Left lung (tissue), 10 donors: ENCODE results near the gene NTF3. TPM values are rescaled to one million over a fixed set of nuclear protein-coding genes. Genes with fewer than 3 reads are reported as not detected.

Experiments used
- ATAC-seq: fragments of 200-7000 bp; cut with Tn5 transposase; one replicate; pipeline ENCODE4 v1.9.1; 2020; ENCODE audit warnings: moderate library complexity
- DNase-seq, 4 donors: peaks; one replicate each; pipeline ENCODE4 v3.0.0-alpha.2; 2013 to 2020
- H3K27ac ChIP-seq, 2 donors: fragments of 200-600 bp; sonication (generic) in 1 of 2; one replicate each; pipeline versions ENCODE4 v1.5.0 to v1.8.0; 2020 to 2021
- H3K27me3 ChIP-seq, 2 donors: fragments of 200-600 bp; sonication (generic) in 1 of 2; one replicate each; pipeline versions ENCODE4 v1.5.0 to v1.8.0; 2020 to 2021
- H3K36me3 ChIP-seq, 2 donors: fragments of 200-600 bp; sonication (generic) in 1 of 2; one replicate each; pipeline versions ENCODE4 v1.5.0 to v1.8.0; 2020 to 2021
- H3K4me1 ChIP-seq, 2 donors: fragments of 200-600 bp; one replicate each; pipeline ENCODE4 v1.8.0; 2021
- H3K4me3 ChIP-seq, 2 donors: fragments of 200-600 bp; sonication (generic) in 1 of 2; one replicate each; pipeline versions ENCODE4 v1.5.0 to v1.8.0; 2020 to 2021; ENCODE audit warnings: mild to moderate bottlenecking in 1 of 2
- H3K9me3 ChIP-seq, 2 donors: fragments of 200-600 bp; sonication (generic) in 1 of 2; one replicate each; pipeline versions ENCODE4 v1.5.0 to v1.8.0; 2020 to 2021
- intact Hi-C, 2 donors: fragments of 100-400 bp; cut with DNase I; formaldehyde crosslinking; loops; one replicate each; pipeline versions ENCODE4 v1.11.2 to v1.14.2; 2022
- polyA plus RNA-seq, 6 donors: library from polyadenylated mRNA; unstranded; fragments of 120-200 nt; gene quantifications; one replicate each; pipeline ENCODE4 v1.2.1, GENCODE V29; 2013; ENCODE audit not compliant: insufficient read length in 6 of 6
- total RNA-seq, 2 donors: library from RNA; stranded (reverse); fragmentation: NEBNext Ultra II Directional; extraction: Animal tissue kit (Norgen Biotek cat#: 25700); gene quantifications; one replicate each; pipeline ENCODE4 v1.2.1, GENCODE V29; 2021
- TF ChIP-seq, protein P1 (sequence below), 2 donors: fragments of 200-600 bp; sonication (generic) in 1 of 2; IDR thresholded peaks; one replicate each; pipeline versions ENCODE4 v1.5.0 to v1.8.0; 2021; ENCODE audit warnings: antibody characterized with exemption in 2 of 2
- donor health status: DM: no; HTN: yes; CAD: no.
- donor health status: DM: no; HTN: no; CAD: no.

Gene NTF3
- total and polyA plus RNA-seq, 8 donors: 0.35 to 5.1 (median 2.8) TPM

DNA sequence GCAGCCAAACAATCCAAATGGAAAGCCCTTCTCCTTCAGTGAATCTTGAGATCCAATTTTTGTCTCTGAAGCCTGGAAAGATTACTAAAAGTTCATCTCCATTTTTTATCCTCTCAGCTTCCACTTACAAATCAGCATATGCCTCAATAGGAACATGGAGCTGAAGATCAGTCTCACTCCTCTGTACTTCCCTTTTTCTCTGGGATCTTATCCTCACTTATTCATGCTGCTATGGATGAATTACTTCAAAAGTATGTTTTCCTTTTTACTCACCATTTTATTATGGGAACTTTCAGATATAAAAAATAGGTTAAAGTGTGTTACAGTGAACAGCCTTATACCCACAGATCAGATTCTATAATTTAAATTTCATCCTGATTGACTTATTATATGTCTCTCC, 14.4 kb upstream of the NTF3 start:
- H3K27me3 ChIP-seq: peaks cover 0 to 7% of the 10 kb centered on the region in 2 donors
- H3K4me1 ChIP-seq: no peaks in the 10 kb centered on the region
- no peaks in the 10 kb centered on the region for H3K9me3 ChIP-seq
- ATAC-seq (no peak), DNase-seq (no peak)
- TF ChIP-seq, protein P1, sequence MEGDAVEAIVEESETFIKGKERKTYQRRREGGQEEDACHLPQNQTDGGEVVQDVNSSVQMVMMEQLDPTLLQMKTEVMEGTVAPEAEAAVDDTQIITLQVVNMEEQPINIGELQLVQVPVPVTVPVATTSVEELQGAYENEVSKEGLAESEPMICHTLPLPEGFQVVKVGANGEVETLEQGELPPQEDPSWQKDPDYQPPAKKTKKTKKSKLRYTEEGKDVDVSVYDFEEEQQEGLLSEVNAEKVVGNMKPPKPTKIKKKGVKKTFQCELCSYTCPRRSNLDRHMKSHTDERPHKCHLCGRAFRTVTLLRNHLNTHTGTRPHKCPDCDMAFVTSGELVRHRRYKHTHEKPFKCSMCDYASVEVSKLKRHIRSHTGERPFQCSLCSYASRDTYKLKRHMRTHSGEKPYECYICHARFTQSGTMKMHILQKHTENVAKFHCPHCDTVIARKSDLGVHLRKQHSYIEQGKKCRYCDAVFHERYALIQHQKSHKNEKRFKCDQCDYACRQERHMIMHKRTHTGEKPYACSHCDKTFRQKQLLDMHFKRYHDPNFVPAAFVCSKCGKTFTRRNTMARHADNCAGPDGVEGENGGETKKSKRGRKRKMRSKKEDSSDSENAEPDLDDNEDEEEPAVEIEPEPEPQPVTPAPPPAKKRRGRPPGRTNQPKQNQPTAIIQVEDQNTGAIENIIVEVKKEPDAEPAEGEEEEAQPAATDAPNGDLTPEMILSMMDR (IDR thresholded peaks at IDR 0.05): no peak
- H3K27ac ChIP-seq: no peak overlapping the region
- intact Hi-C loops: loop anchor here in 1 of 2 donors (10.0 kb wide), 1 partner anchor 213 kb away; no protein-coding TSS in a partner anchor
- H3K4me3 ChIP-seq: no peak overlapping the region
- no peaks in the 10 kb centered on the region for H3K36me3 ChIP-seq

DNA sequence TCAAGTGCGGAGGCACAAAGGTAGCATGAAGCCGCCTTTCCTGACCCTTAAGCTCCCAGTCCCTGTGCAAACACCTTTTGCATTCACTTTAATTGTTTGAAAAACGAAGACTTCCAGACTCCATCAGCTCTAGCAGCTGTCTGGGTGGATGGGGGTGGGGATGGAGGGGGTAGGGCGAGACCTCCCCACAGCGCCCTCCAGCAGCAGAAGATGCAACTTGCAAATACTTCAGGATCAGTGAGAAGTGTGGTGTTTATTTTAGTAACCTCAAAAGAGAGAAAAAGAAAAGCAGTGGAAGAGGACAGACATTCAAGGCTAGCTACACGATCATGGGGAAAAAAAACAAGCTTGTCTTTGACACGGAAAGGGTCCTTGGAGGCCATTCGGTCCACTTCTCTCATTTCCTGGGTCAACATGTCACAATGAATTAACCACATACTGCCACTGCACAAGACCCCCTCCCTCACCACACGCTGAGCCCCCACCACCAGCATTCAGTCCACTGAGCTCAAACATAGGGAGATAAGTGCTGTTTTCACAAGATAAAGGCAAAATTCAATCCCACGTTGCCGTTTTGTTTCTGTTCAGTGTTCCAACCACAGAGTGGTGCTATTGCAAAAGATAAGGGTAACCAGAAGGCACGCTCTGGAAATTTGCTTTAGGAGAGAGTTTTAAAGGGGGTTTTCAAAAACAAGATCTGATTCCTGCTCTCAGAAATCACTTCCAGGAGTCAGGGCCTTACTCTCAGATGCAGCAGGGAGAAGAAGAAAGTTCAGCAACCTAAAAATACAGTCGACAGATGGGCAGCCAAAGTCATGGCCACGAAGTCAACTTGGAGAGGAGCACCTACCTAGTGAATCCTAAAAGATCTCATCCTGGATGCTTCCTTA, 3.3 kb upstream of the NTF3 start:
- Histone ChIP-seq H3K27me3 (peaks cover 45 to 72% of the 10 kb centered on the region in 2 donors), H3K9me3 (no peaks in the 10 kb centered on the region), H3K36me3 (no peaks in the 10 kb centered on the region), H3K4me3 (no peak overlapping the region), H3K4me1 (peaks cover 0 to 26% of the 10 kb centered on the region in 2 donors), H3K27ac (no peak overlapping the region)
- DNase-seq: peak in 1 of 4 donors; percentile 67
- TF ChIP-seq, protein P1 (IDR thresholded peaks at IDR 0.05): no peak
- peak; percentile 61 for ATAC-seq
- intact Hi-C loops: no loop called here

DNA sequence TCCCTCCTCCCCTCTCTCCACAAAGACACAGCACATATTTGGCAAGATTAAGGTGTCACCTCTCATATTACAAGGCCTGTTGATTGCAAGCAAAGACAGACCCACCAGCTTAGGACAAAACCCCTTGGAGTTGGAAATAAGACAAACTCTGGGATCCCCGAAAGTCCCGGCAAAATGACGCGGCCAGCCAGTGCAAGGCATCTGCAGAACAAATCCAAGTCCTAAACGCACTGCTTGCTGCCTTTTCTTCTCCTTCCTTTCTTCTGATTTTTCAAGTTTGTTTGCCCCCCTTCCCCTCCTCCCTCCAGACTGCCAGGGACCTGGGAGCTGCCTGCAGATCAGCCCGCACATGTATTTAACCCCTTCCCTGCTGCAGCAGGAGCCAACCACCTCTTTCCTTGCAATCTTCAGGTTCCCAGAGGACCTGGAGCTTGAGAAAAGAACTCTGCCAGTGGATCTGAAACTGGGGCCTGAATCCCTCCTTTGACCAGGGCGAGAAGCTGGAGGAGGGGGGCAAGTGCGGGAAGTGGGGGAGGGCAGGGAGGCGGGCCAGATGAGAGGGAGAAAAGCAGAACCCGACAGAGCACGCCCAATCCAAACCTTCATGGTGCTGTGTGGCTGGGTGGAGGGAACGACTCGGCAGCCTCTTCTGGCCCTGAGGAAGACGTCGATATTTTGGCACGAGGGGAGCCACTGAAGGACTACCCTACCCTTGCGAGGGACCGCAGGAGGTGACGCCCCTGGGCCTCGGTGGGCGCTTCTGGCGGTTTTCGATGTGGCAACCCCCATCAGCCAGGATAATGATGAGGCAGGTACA, 2.0 kb upstream of the NTF3 start:
- no peaks in the 10 kb centered on the region for H3K36me3 ChIP-seq
- ATAC-seq (no peak), DNase-seq (no peak)
- peaks cover 57 to 85% of the 10 kb centered on the region in 2 donors for H3K27me3 ChIP-seq
- intact Hi-C loops: no loop called here
- TF ChIP-seq, protein P1 (IDR thresholded peaks at IDR 0.05): no peak
- peaks cover 0 to 27% of the 10 kb centered on the region in 2 donors for H3K4me1 ChIP-seq
- no peak overlapping the region for H3K4me3 ChIP-seq
- H3K9me3 ChIP-seq: no peaks in the 10 kb centered on the region
- no peak overlapping the region for H3K27ac ChIP-seq

DNA sequence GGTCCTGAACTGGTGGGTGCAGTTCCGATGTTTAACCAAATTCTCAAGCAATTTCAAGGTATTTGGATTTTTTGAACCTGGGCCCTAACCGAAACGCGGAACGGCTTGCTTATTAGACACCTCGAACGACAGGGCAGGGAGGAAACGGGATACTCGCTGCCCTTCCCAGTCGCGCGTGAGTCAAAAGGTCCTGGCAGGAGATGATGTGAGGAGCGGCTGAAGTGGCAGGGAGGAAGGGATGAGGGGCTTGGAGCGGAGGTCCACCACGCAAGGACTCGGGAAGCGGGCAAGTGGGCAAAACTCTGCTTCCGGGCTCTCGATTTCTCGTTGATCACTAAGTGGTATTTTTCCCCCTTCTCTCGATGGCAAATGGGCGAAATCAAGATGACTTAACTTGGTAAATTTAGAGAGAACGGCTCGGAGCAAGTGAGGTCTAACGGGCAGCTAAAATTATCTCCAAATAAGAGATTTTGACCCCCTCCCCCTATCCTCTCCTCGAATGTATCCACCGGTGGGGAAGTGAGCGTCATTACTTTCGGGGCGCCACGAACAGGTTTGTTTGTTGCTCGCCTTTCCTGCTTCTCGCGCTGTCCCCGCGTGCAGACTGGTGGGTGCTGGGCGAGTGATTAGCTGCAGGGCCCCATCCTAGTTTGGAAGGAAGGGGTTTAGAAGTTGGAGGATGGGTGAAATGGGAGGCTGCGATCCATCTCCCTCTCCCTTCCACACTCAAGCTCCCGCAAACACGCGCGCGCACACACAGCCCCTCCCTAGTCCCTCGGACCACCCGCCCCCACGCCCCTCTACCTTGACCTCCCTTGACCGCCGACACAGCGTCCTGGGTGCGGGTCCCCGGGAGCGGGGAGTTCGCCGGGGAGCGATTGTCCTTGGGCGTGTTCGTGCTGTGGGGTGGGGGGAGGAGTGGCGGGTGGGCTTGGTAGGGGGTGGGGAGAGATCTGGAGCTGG, 986 bp upstream of the NTF3 start:
- Histone ChIP-seq H3K27ac (no peak overlapping the region), H3K36me3 (no peaks in the 10 kb centered on the region), H3K4me3 (no peak overlapping the region), H3K9me3 (no peaks in the 10 kb centered on the region), H3K4me1 (peaks cover 0 to 27% of the 10 kb centered on the region in 2 donors), H3K27me3 (peaks cover 61 to 88% of the 10 kb centered on the region in 2 donors)
- no peak for ATAC-seq
- TF ChIP-seq, protein P1 (IDR thresholded peaks at IDR 0.05): no peak
- DNase-seq: no peak
- intact Hi-C loops: no loop called here
